ENCODE results near the gene CTNNBIP1. TPM values are rescaled to one million over a fixed set of nuclear protein-coding genes. Genes with fewer than 3 reads are reported as not detected.

Gene CTNNBIP1
- total RNA-seq, 1 experiment from 2014 or later = 31.3 TPM

DNA sequence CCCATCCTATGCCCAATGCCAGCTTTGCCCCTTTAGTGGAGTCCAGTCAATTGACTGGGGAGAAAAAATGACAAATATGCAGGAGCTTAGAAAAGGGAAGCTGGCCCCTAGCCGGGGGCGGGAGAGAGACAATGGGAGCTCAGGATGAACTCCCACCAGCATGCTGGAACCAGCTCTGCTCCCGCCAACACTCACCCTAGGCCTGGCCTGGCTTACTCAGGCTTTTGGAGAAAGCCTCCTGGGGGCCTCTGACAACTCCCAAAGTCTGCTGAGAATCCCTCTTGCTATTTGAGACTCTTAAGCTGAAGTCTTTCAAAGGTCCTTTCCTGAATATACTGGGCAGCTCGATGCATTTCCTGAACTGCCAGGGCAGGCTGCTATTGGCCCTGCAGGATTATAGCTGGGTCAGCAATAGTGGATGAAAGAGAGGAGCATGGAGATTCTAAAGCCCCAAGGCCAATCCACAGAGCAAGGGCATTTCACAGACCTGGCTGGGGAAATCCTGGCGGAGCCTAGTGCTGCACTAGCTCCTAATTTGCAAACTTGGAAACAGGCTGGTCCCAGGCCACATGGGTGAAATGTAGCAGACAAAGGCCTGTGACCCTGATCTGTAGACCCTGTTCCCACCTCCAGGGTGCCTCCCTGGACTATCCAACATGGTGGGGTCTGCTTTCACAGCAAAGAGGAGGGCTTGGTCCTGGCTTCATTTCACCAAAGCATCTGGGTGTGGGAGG, 50.6 kb downstream of the CTNNBIP1 start:
- no peaks in the 10 kb centered on the region for H3K9me2 ChIP-seq (ENCODE audit: insufficient read depth)
- RAD21 ChIA-PET (ENCODE audit: low non-redundant PET in 1 of 2, low total read pairs in 2 of 2, uncharacterized antibody in 2 of 2, unreplicated experiment in 2 of 2) = no interaction called here
- H2AFZ ChIP-seq (ENCODE audit: low read depth, low read length, poor library complexity, severe bottlenecking) = no peak overlapping the region
- no peak overlapping the region for H3K27ac ChIP-seq (ENCODE audit: low read depth, low read length)
- no peak overlapping the region for H3K9ac ChIP-seq (ENCODE audit: low read length)
- no peak for ATAC-seq
- no peaks in the 10 kb centered on the region for H3K27me3 ChIP-seq (ENCODE audit: insufficient read depth, low read length)
- H3K4me3 ChIP-seq (replicated peaks in 1 of 2; ENCODE audit: low read depth in 1 of 2, low read length in 2 of 2) = no peak overlapping the region
- CTCF ChIA-PET = interaction anchor here (1.1 to 1.3 kb wide), 2 partner anchors 9 to 75 kb away, joined by 3 to 4 read pairs; no protein-coding TSS in a partner anchor
- no TSS peak for BruUV-seq (replicated peaks)
- H3K36me3 ChIP-seq (ENCODE audit: control insufficient read depth in 1 of 2, insufficient read depth in 2 of 2, low read length in 2 of 2) = no peaks in the 10 kb centered on the region
- no peaks in the 10 kb centered on the region for H4K20me1 ChIP-seq (ENCODE audit: insufficient read depth)
- no peak for TF ChIP-seq CEBPB (IDR thresholded peaks at IDR 0.05; ENCODE audit: low read depth)
- TF ChIP-seq, protein P1, sequence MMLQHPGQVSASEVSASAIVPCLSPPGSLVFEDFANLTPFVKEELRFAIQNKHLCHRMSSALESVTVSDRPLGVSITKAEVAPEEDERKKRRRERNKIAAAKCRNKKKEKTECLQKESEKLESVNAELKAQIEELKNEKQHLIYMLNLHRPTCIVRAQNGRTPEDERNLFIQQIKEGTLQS (IDR thresholded peaks at IDR 0.05) = no peak
- H3K79me2 ChIP-seq (ENCODE audit: insufficient read depth, low read length) = no peaks in the 10 kb centered on the region
- intact Hi-C loops (cut with micrococcal nuclease) = no loop called here
- no peaks in the 10 kb centered on the region for H3K4me1 ChIP-seq (ENCODE audit: control insufficient read depth in 1 of 2, insufficient read depth in 2 of 2, low read length in 2 of 2)
- H3K4me2 ChIP-seq (ENCODE audit: low read length) = no peak overlapping the region
- H3K9me3 ChIP-seq (ENCODE audit: control insufficient read depth in 1 of 2, insufficient read depth in 1 of 2, low read depth in 1 of 2, low read length in 2 of 2) = no peaks in the 10 kb centered on the region
- no peak for DNase-seq (ENCODE audit: low read depth, low spot score)
- POLR2A ChIA-PET = no interaction called here

DNA sequence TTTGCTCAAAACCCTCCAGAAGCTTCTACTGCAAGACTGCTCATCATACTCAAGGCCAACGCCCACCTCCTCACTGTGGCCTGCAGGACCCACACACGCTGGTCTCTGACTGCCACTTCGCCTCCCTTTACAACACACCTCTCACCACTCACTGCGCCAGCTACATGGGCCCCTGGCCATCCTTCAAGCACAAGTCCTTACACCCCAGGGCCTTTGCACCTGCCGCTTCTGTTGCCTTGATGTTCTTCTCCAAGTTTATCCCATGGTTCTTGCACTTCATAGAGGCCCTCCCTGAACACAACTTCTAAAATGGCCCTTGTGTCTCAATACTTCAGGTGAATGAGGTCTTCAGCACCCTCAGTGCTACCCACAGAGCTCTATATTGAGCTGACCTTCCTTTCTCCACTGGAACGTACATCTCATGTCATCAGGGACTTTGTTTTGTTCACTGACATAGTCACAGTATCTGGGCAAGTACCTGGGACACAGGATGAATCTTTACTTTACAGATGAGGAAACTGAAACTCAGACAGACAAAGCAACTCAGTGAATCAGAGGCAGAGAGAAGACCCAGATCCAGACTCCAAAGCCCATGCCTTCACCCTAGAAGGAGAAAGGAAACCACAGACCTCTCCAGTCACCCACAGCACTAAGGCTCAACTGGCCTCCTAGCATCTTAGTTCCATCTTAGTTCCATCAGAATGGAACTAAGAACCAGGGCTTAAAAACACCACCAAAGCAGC, 51.6 kb downstream of the CTNNBIP1 start:
- no peaks in the 10 kb centered on the region for H3K9me2 ChIP-seq (ENCODE audit: insufficient read depth)
- no TSS peak for BruUV-seq (replicated peaks)
- no peaks in the 10 kb centered on the region for H3K4me1 ChIP-seq (ENCODE audit: control insufficient read depth in 1 of 2, insufficient read depth in 2 of 2, low read length in 2 of 2)
- no peaks in the 10 kb centered on the region for H3K27me3 ChIP-seq (ENCODE audit: insufficient read depth, low read length)
- H3K36me3 ChIP-seq (ENCODE audit: control insufficient read depth in 1 of 2, insufficient read depth in 2 of 2, low read length in 2 of 2) = no peaks in the 10 kb centered on the region
- no peak overlapping the region for H3K27ac ChIP-seq (ENCODE audit: low read depth, low read length)
- H2AFZ ChIP-seq (ENCODE audit: low read depth, low read length, poor library complexity, severe bottlenecking) = no peak overlapping the region
- no peak for DNase-seq (ENCODE audit: low read depth, low spot score)
- ChIA-PET CTCF (interaction anchor here (1.1 to 1.3 kb wide), 2 partner anchors 10 to 74 kb away, joined by 3 to 4 read pairs; no protein-coding TSS in a partner anchor), POLR2A (no interaction called here), RAD21 (ENCODE audit: low non-redundant PET in 1 of 2, low total read pairs in 2 of 2, uncharacterized antibody in 2 of 2, unreplicated experiment in 2 of 2) (no interaction called here)
- intact Hi-C loops (cut with micrococcal nuclease) = no loop called here
- no peak overlapping the region for H3K4me3 ChIP-seq (replicated peaks in 1 of 2; ENCODE audit: low read depth in 1 of 2, low read length in 2 of 2)
- no peak overlapping the region for H3K9ac ChIP-seq (ENCODE audit: low read length)
- ATAC-seq = no peak
- no peak overlapping the region for H3K4me2 ChIP-seq (ENCODE audit: low read length)
- H3K79me2 ChIP-seq (ENCODE audit: insufficient read depth, low read length) = no peaks in the 10 kb centered on the region
- peaks cover 0 to 7% of the 10 kb centered on the region in 2 experiments; a peak in 1 of 4 replicates for H3K9me3 ChIP-seq (ENCODE audit: control insufficient read depth in 1 of 2, insufficient read depth in 1 of 2, low read depth in 1 of 2, low read length in 2 of 2)
- no peaks in the 10 kb centered on the region for H4K20me1 ChIP-seq (ENCODE audit: insufficient read depth)
- TF ChIP-seq RAD21 (IDR thresholded peaks at IDR 0.05; ENCODE audit: low read depth) (no peak), SRF (IDR thresholded peaks at IDR 0.05; ENCODE audit: low read depth) (no peak), CEBPB (IDR thresholded peaks at IDR 0.05; ENCODE audit: low read depth) (no peak), ELF1 (IDR thresholded peaks at IDR 0.05; ENCODE audit: borderline replicate concordance, low read depth) (no peak), SIN3A (IDR thresholded peaks at IDR 0.05; ENCODE audit: low read depth) (no peak), CBX3 (IDR thresholded peaks at IDR 0.05; ENCODE audit: low read depth) (no peak), FOSL1 (IDR thresholded peaks at IDR 0.05; ENCODE audit: low read depth) (no peak), SP1 (IDR thresholded peaks at IDR 0.05; ENCODE audit: low read depth) (no peak), POLR2A (IDR thresholded peaks at IDR 0.05; ENCODE audit: borderline replicate concordance, extremely low read depth, insufficient read depth, insufficient read length) (no peak), YY1 (IDR thresholded peaks at IDR 0.05; ENCODE audit: extremely low read depth, insufficient replicate concordance, low read depth, low read length) (no peak), ZNF274 (IDR thresholded peaks at IDR 0.05; ENCODE audit: low read depth, low read length) (no peak)
- TF ChIP-seq, protein P2, sequence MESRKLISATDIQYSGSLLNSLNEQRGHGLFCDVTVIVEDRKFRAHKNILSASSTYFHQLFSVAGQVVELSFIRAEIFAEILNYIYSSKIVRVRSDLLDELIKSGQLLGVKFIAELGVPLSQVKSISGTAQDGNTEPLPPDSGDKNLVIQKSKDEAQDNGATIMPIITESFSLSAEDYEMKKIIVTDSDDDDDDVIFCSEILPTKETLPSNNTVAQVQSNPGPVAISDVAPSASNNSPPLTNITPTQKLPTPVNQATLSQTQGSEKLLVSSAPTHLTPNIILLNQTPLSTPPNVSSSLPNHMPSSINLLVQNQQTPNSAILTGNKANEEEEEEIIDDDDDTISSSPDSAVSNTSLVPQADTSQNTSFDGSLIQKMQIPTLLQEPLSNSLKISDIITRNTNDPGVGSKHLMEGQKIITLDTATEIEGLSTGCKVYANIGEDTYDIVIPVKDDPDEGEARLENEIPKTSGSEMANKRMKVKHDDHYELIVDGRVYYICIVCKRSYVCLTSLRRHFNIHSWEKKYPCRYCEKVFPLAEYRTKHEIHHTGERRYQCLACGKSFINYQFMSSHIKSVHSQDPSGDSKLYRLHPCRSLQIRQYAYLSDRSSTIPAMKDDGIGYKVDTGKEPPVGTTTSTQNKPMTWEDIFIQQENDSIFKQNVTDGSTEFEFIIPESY (IDR thresholded peaks at IDR 0.05; ENCODE audit: extremely low read depth, insufficient replicate concordance, low read length) = no peak
- TF ChIP-seq, protein P3, sequence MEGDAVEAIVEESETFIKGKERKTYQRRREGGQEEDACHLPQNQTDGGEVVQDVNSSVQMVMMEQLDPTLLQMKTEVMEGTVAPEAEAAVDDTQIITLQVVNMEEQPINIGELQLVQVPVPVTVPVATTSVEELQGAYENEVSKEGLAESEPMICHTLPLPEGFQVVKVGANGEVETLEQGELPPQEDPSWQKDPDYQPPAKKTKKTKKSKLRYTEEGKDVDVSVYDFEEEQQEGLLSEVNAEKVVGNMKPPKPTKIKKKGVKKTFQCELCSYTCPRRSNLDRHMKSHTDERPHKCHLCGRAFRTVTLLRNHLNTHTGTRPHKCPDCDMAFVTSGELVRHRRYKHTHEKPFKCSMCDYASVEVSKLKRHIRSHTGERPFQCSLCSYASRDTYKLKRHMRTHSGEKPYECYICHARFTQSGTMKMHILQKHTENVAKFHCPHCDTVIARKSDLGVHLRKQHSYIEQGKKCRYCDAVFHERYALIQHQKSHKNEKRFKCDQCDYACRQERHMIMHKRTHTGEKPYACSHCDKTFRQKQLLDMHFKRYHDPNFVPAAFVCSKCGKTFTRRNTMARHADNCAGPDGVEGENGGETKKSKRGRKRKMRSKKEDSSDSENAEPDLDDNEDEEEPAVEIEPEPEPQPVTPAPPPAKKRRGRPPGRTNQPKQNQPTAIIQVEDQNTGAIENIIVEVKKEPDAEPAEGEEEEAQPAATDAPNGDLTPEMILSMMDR (IDR thresholded peaks at IDR 0.05 in 2 of 3, conservative IDR thresholded peaks at IDR 0.05 in 1 of 3; ENCODE audit: borderline replicate concordance in 1 of 3, insufficient read depth in 1 of 3, low read depth in 2 of 3, low read length in 2 of 3) = no peak
- TF ChIP-seq, protein P4, sequence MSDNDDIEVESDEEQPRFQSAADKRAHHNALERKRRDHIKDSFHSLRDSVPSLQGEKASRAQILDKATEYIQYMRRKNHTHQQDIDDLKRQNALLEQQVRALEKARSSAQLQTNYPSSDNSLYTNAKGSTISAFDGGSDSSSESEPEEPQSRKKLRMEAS (IDR thresholded peaks at IDR 0.05) = no peak

Measured in HCT116 (cell line).